Endodermal cell (in vitro differentiated cells): Measurements from ENCODE around the gene ZBTB7A. TPM values are rescaled to one million over a fixed set of nuclear protein-coding genes. Genes with fewer than 3 reads are reported as not detected.

Experiments used
- DNase-seq: peaks from one replicate; pipeline ENCODE4 v3.0.0-alpha.2; 2017
- H3K27ac ChIP-seq: 2 replicates; pipeline ENCODE4 v1.5.1; 2013; ENCODE audit warnings: mild to moderate bottlenecking, low read depth, low read length, moderate library complexity
- H3K27me3 ChIP-seq: 2 replicates; pipeline ENCODE4 v1.6.1; 2013; ENCODE audit warnings: mild to moderate bottlenecking, low read length, moderate library complexity; ENCODE audit not compliant: insufficient read depth, control insufficient read depth, poor library complexity, severe bottlenecking
- H3K36me3 ChIP-seq: 2 replicates; pipeline ENCODE4 v1.7.0; 2013; ENCODE audit warnings: mild to moderate bottlenecking, low read length, moderate library complexity; ENCODE audit not compliant: control insufficient read depth, insufficient read depth
- H3K4me1 ChIP-seq: one replicate; pipeline ENCODE4 v1.7.0; 2013; ENCODE audit warnings: low read length; ENCODE audit not compliant: control insufficient read depth, insufficient read depth
- H3K4me3 ChIP-seq: 2 replicates; pipeline ENCODE4 v1.5.1; 2013; ENCODE audit warnings: mild to moderate bottlenecking, low read length, moderate library complexity
- H3K9ac ChIP-seq: 2 replicates; pipeline ENCODE4 v1.6.1; 2013; ENCODE audit warnings: mild to moderate bottlenecking, low read length, moderate library complexity; ENCODE audit not compliant: poor library complexity, severe bottlenecking; ENCODE audit errors: extremely low read depth
- H3K9me3 ChIP-seq: 2 replicates; pipeline ENCODE4 v1.6.1; 2013; ENCODE audit warnings: mild to moderate bottlenecking, low read length, moderate library complexity; ENCODE audit not compliant: control insufficient read depth
- H3K27ac Mint-ChIP-seq: 2 replicates; pipeline ENCODE4 v1.8.0; 2020; ENCODE audit warnings: mixed read lengths
- H3K27me3 Mint-ChIP-seq: 2 replicates; pipeline ENCODE4 v1.8.0; 2021; ENCODE audit warnings: mild to moderate bottlenecking, mixed read lengths; ENCODE audit not compliant: insufficient read depth
- H3K36me3 Mint-ChIP-seq: 2 replicates; pipeline ENCODE4 v1.8.0; 2020; ENCODE audit warnings: low read depth, mixed read lengths
- H3K4me1 Mint-ChIP-seq: 2 replicates; pipeline ENCODE4 v1.8.0; 2020; ENCODE audit warnings: mixed read lengths
- H3K4me3 Mint-ChIP-seq: 2 replicates; pipeline ENCODE4 v1.8.0; 2020; ENCODE audit warnings: mild to moderate bottlenecking, moderate library complexity, mixed read lengths
- H3K9me3 Mint-ChIP-seq: 2 replicates; pipeline ENCODE4 v1.8.0; 2020; ENCODE audit warnings: mild to moderate bottlenecking, mixed read lengths
- WGBS, 2 experiments: methylation state at CpG; one replicate each; pipeline versions ENCODE4 v1.1.5 to v1.1.7; 2013; ENCODE audit warnings: missing lambda C conversion rate in 2 of 2, mixed read lengths in 1 of 2; ENCODE audit not compliant: insufficient coverage in 1 of 2, insufficient read length in 1 of 2; 5-methylcytosine and 5-hydroxymethylcytosine counted together
- total RNA-seq, 2 donors: library from RNA; stranded (reverse); fragmentation: NEBNext Ultra II Directional in 1 of 2; extraction: Animal tissue kit (Norgen Biotek cat#: 25700) in 1 of 2; gene quantifications; 2 replicates in 1 of 2; 3 replicates in 1 of 2; pipeline ENCODE4 v1.2.1, GENCODE V29; 2021
- TF ChIP-seq, protein P1 (sequence below): fragments of 200-600 bp; sonication (generic); conservative IDR thresholded peaks from 2 replicates; pipeline ENCODE4 v1.5.0; 2021; ENCODE audit warnings: antibody characterized with exemption, mild to moderate bottlenecking

Gene ZBTB7A
- total RNA-seq, 2 donors from 2014 or later, result 19.2 to 22.1 TPM

- no peaks in the 10 kb centered on the region for H3K9me3 ChIP-seq
- DNase-seq, result no peak
- no peak overlapping the region for H3K9ac ChIP-seq
- no peaks in the 10 kb centered on the region for H3K4me1 ChIP-seq
- no peak overlapping the region for H3K27ac ChIP-seq
- Mint-ChIP-seq H3K4me3 (no peak overlapping the region), H3K36me3 (peaks cover 50% of the 10 kb centered on the region), H3K4me1 (no peaks in the 10 kb centered on the region), H3K9me3 (no peaks in the 10 kb centered on the region), H3K27ac (no peak overlapping the region), H3K27me3 (no peaks in the 10 kb centered on the region)
- H3K27me3 ChIP-seq, result no peaks in the 10 kb centered on the region
- 97 to 99% methylated on average over 20 of the region's 20 CpGs for WGBS, 2 experiments
- H3K4me3 ChIP-seq, result no peak overlapping the region
- TF ChIP-seq, protein P1, sequence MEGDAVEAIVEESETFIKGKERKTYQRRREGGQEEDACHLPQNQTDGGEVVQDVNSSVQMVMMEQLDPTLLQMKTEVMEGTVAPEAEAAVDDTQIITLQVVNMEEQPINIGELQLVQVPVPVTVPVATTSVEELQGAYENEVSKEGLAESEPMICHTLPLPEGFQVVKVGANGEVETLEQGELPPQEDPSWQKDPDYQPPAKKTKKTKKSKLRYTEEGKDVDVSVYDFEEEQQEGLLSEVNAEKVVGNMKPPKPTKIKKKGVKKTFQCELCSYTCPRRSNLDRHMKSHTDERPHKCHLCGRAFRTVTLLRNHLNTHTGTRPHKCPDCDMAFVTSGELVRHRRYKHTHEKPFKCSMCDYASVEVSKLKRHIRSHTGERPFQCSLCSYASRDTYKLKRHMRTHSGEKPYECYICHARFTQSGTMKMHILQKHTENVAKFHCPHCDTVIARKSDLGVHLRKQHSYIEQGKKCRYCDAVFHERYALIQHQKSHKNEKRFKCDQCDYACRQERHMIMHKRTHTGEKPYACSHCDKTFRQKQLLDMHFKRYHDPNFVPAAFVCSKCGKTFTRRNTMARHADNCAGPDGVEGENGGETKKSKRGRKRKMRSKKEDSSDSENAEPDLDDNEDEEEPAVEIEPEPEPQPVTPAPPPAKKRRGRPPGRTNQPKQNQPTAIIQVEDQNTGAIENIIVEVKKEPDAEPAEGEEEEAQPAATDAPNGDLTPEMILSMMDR, result no peak
- peaks cover 16% of the 10 kb centered on the region for H3K36me3 ChIP-seq
These were observed 11.5 kb downstream of the ZBTB7A start for GRCh38 chr19:4055209-4055552.

DNA sequence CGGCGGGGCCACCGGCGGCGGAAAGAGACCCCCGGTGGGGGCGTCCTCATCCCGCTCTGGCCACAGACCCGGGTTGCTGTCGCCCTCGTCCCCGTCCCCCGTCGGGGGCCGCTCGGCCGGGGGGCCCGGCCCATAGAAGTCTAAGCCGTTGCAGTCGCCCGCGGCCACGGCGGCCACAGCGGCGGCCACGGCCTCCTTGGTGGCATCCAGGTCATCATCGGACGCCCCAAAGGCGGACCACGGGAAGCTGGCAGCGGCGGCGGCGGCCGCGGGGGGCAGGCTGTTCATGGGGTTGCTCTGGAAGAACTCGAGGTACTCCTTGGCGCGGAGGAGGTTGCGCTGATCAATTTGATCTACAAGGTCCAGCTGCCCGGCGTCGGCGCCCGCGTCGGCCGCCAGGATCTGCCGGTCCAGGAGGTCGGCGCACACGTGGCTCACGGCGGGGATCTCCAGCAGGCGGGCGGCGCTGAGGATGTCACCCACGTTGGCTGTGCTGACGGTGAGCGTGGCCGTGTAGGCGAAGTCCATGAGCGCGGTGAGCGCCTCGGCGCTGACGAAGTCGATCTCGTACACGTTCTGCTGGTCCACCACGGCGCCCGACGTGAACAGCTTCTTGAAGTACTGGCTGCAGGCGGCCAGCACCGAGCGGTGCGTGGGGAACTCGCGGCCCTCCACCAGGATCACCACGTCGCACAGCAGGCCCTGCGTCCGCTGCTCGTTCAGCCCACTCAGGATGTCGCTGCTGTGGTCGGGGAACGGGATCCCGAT is 12.1 kb downstream of the ZBTB7A start:
- no peak overlapping the region for H3K27ac Mint-ChIP-seq
- H3K9me3 Mint-ChIP-seq, result no peaks in the 10 kb centered on the region
- H3K36me3 Mint-ChIP-seq, result peaks cover 55% of the 10 kb centered on the region
- H3K36me3 ChIP-seq, result peaks cover 16% of the 10 kb centered on the region
- WGBS, 2 experiments, result 95 to 97% methylated on average over 69 to 88 of the region's 91 CpGs
- H3K9me3 ChIP-seq, result no peaks in the 10 kb centered on the region
- H3K27me3 ChIP-seq, result no peaks in the 10 kb centered on the region
- H3K4me3 Mint-ChIP-seq, result no peak overlapping the region
- no peaks in the 10 kb centered on the region for H3K27me3 Mint-ChIP-seq
- TF ChIP-seq, protein P1, result no peak
- H3K27ac ChIP-seq, result no peak overlapping the region
- DNase-seq, result no peak
- H3K9ac ChIP-seq, result no peak overlapping the region
- no peaks in the 10 kb centered on the region for H3K4me1 ChIP-seq
- no peaks in the 10 kb centered on the region for H3K4me1 Mint-ChIP-seq
- no peak overlapping the region for H3K4me3 ChIP-seq

DNA sequence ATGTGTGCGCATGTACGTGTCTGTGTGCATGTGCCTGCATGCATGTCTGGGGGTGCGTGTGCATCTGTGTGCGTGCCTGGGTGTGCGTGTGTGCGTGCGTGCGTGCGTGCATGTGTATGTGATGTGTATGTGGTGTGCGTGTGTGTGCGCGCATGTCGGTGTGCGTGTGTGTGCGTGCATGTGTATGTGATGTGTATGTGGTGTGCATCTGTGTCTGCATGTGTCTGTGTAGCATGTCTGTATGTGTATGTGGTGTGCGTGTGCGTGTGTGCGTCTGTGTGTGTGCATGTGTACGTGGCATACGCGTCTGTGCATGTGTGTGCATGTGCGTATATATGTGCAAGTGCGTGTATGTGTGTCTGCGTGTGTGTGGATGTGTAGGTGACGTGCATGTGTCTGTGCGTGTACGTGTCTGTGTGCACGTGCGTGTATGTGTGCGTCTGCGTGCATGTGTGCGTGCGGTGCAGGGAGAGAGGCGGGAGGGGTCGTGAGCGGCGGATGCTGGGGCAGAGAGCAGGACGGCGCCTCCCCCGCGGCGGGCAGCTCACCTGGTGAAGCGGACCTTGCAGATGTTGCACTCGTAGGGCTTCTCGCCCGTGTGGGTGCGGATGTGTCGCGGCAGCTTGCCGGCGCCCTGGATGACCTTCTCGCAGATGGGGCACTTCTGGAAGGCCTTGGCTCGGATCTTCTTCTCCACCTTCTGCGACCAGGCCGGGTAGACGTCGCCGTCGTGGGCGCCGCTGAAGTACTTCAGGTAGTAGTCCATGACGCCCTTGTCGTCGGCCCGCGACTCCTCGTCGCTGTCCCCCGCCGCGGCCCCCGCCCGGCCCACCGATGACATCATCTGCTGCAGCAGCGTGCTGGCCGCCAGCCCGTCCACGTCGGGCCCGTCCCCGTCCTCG is 13.0 kb downstream of the ZBTB7A start:
- H3K9ac ChIP-seq, result no peak overlapping the region
- TF ChIP-seq, protein P1, result no peak
- H3K36me3 ChIP-seq, result peaks cover 16% of the 10 kb centered on the region
- no peaks in the 10 kb centered on the region for H3K4me1 ChIP-seq
- no peaks in the 10 kb centered on the region for H3K4me1 Mint-ChIP-seq
- no peak overlapping the region for H3K4me3 Mint-ChIP-seq
- H3K27me3 ChIP-seq, result no peaks in the 10 kb centered on the region
- H3K27ac ChIP-seq, result no peak overlapping the region
- no peaks in the 10 kb centered on the region for H3K27me3 Mint-ChIP-seq
- H3K9me3 Mint-ChIP-seq, result no peaks in the 10 kb centered on the region
- no peaks in the 10 kb centered on the region for H3K9me3 ChIP-seq
- no peak for DNase-seq
- no peak overlapping the region for H3K4me3 ChIP-seq
- peaks cover 56% of the 10 kb centered on the region for H3K36me3 Mint-ChIP-seq
- no peak overlapping the region for H3K27ac Mint-ChIP-seq
- WGBS, 2 experiments, result 95% methylated on average over 65 to 81 of the region's 82 CpGs
